NCI-H2107 treated with DMSO at 0.1 percent for 48 hours (cell line): Measurements from ENCODE around the gene IGFBP4.
A peak's percentile ranks its signal among the peaks of the same experiment; 100 is the strongest.

Experiments used
- DNase-seq: peaks from one replicate; lab custom pipeline; 2025; ENCODE audit not compliant: unreplicated experiment; lab: John Stamatoyannopoulos, UW

IGFBP4 gene

DNA sequence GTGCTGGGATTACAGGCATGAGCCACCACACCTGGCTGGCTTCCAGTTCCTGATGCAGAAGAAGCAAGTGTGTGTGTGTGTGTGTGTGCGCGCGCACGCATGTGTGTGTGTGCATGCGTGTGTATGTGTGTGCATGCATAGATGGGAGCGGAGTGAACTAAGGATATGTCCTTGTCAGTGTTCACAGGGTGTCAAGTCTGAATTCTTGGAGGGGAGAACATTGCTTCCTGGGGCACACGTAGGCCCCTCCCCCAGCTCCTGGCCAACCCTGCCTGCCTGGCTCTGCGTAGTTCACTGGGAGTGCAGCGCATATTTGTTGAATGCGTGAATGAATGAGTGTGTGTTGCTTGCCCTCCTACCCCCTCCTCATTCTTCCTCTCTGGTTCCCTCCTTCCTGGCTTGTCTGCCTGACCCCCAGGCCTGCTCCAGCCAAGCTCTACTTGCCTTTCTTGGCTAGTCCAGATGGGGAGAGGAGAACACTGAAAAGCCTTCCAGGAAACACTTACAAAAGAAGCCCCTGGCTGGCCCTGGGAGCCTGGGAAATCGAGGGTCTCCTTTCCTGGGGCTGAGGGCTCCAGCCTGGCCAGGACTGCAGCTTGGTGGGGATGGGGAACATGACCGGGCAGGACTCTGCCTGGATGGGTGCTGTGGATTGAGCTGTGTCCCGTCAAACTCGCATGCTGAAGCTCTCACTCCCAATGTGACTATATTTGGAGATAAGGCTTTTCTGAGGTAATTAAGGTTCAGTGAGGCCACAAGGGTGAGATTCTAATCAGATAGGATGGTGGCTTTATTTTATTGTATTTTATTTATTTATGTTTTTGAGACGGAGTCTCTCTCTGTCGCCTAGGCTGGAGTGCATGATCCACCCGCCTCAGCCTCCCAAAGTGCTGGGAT, 27.9 kb downstream of the IGFBP4 start:
- no peak for DNase-seq

- no peak for DNase-seq
These were observed 28.8 kb downstream of the IGFBP4 start for GRCh38 chr17:40471846-40472732.

- no peak for DNase-seq
These were observed 29.6 kb downstream of the IGFBP4 start for GRCh38 chr17:40472733-40473452.

- DNase-seq = no peak
These were observed 30.5 kb downstream of the IGFBP4 start for GRCh38 chr17:40473573-40474365.

- DNase-seq = no peak
These were observed 31.3 kb downstream of the IGFBP4 start for GRCh38 chr17:40474419-40475002.

DNA sequence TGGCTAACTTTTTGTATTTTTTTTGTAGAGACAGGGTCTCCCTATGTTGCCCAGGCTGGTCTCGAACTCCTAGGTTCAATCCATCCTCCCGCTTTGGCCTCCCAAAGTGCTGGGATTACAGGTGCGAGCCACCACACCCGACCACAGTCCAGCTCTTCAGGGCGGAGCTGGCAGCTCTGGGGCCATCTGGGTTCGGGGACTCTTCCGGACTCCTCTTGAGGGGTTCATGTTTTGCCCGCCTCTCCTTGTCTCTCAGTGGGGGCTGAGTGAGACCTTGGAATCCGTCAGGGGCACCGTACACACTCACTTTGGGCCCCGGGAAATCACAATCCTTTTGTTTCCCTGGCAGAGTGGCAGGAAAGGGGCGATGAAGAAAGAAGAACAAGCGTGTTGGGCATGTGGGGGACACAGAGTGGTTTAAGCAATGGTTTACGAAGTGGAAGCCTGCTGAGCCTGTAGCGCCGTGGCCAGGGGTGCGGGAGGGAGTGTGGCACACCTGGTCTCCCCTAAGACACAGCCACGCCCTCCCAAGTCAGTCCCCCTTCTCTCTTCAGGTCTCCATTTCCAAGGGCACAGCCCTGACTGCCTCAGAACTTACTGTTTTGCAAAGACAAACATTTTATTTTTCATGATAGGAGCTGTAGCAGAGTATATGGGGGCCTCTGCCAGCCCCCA, 32.1 kb downstream of the IGFBP4 start:
- no peak for DNase-seq

DNA sequence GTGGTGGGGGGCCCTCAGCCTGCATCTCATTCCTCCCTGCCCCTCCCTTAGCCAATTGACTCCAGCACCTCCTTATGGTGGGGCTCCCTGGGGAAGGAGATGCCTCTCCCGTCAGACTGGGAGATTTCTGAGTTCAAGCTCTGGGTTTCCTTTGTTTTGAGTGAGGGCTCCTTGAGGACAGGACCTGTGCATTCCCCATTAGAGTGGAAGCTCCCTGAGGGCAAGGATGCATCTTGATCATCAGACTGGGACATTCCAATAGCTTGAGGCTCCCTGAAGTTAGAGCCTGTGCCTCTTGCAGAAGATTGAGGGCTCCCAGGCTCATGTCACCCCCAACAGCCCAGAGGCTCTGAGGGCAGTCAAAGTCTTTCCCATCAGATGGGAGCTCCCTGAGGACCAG, 34.5 kb downstream of the IGFBP4 start:
- no peak for DNase-seq

- DNase-seq = no peak
These were observed 35.2 kb downstream of the IGFBP4 start for GRCh38 chr17:40478486-40478885.

DNA sequence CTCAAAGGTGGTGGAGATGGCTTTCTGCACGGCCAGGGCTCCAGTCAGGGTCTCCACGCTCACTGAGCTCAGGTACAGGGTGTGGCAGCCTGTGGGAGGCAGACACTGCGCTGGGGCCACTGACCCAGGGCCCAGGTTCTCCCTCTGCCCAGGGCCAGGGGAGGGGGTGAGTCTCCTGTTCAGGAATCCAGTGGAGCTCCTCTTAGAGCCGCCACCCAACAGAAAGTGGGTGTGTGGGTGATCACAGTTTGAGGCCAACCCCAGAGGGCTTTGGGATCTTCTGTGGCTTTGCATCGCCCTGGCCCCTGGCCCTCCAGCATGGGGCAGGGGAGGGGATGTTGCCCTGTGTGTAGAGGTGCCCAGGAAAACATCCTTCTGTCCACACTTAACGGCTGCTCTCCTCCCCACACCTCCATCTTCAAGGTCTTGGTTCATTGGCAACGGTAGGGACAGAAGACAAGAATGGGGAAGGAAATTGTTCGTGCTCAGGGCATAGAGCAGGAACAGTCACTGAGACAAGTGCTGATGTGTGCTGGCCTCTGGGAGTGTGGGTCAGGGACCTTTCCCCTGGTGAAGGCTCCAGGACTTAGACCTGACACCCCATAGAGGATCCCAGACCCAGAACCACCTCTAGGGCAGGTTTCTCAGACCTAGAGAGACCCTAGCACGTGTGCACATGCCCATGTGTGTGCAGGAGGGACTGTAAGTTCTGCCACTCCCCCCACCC, 36.7 kb downstream of the IGFBP4 start:
- DNase-seq = no peak

- no peak for DNase-seq
These were observed 37.3 kb downstream of the IGFBP4 start for GRCh38 chr17:40480501-40481003.

DNA sequence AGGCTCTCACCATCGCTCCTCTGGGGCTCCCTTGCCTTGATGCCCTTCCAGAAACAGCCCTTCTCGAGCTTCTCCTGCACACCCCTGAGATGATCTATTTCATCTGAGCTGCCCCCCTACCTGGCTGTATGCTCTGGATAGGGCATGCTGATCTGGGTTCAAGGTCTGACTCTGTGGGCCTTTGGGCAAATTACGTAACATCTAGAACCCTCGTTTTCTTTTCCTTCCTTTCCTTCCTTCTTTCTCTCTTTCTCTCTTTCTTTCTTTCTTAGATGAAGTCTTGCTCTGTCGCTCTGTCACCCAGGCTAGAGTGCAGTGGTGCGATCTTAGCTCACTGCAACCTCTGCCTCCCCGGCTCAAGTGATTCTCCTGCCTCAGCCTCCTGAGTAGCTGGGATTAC, 37.9 kb downstream of the IGFBP4 start:
- no peak for DNase-seq

- no peak for DNase-seq
These were observed 39.5 kb downstream of the IGFBP4 start for GRCh38 chr17:40482722-40483121.

DNA sequence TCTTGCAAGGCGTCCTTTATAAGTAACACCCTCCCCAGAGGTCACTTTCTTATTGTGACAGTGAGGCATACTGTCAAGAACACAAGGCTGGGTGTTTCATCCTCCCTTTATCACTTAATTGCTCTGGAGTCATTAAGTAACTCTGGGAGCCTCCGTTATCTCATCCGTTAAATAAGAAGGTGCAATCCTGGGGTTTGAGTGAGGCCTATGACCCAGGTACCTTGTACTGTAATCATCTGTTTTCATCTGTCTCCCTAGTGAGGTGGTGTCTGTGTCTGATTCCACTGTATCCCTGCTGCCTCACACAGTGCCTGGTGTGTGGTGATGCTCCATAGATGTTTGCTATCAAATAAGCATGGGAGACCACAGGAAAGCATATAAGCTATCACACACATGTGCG, 40.4 kb downstream of the IGFBP4 start:
- DNase-seq = no peak

DNA sequence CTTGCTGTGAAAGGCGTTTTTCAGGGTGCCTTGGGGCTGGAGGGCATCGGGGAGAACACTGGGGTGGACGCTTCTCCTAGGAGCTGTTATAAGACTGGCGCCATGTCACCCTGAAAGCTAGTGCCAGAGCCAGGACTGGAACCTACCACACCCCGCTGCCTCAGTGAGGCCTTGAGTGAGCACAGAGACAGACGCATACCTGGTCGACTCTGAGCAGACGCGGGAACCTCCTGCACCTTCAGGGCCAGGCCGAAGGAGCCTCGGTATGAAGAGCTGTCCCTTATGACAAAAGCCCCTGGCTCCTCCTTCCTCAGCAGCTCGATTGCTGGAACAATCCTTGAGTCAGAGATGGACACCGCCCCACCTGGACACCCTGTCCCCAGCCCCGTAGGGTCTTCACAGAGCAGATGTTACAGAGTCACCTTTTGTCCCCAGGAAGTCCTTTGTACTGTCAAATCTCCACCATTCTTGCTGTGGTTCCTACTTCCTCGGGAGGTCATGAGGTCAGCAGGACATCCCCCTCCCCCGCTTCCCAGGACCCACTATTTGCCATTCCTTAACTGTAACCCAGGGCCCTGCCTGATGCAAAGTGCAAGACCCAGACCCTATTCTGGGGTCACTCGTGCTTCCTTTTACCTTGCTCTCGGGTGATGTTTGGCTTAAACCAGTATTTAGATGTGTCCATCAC, 41.2 kb downstream of the IGFBP4 start:
- DNase-seq = no peak

DNA sequence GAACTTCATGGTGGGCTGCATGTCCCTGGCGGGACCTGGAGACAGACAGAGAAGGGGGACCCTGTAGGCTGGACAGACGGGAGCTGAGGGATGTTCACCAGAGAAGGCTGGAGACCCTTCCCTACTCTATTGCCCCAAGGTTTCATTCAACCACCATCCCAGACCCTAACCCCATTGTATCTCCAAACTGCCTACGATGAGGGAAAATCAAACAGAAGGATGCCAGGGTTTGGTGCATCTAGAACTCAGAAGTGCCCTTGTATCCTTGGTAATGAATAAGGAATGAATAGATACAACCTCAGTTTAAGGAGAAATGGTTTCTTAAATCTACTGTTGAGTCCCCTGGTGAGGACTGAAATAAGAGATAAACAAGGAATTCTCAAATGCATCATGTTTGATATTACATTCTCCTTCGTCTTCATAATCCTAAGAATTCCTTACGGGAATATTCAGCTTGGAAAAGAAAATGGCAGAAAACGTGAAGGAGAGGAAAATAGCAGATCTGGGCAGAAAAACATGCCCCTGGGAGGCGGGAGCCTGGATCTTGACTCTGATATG, 41.8 kb downstream of the IGFBP4 start:
- no peak for DNase-seq

- DNase-seq = peak; percentile 9
These were observed 42.7 kb downstream of the IGFBP4 start for GRCh38 chr17:40485851-40486521.
